WTC11 (cell line): ENCODE results near the gene CBY2. TPM values are rescaled to one million over a fixed set of nuclear protein-coding genes. Genes with fewer than 3 reads are reported as not detected.

Source experiments
- ATAC-seq: fragments of 200-7000 bp; cut with Tn5 transposase; 2 replicates; pipeline ENCODE4 v1.10.0; 2021; ENCODE audit warnings: mild to moderate bottlenecking, moderate library complexity
- CTCF ChIA-PET: fragments of 300-600 bp; sonication (Branson Sonifier 250); formaldehyde crosslinking; loops from one replicate; lab custom pipeline; 2021; ENCODE audit warnings: antibody characterized with exemption; lab: Charles Lee
- POLR2A ChIA-PET: fragments of 350-600 bp; sonication (Branson Sonifier 250); formaldehyde crosslinking; loops from one replicate; lab custom pipeline; 2021; ENCODE audit warnings: antibody characterized with exemption; lab: Charles Lee
- DNase-seq: peaks from one replicate; pipeline ENCODE4 v3.0.0; 2021; ENCODE audit warnings: low spot score
- H3K27ac Mint-ChIP-seq: 2 replicates; pipeline ENCODE4 v1.8.0; 2021; ENCODE audit warnings: mixed read lengths
- H3K27me3 Mint-ChIP-seq: 2 replicates; pipeline ENCODE4 v1.8.0; 2021; ENCODE audit warnings: low read depth, mild to moderate bottlenecking, moderate library complexity, mixed read lengths
- H3K36me3 Mint-ChIP-seq: 2 replicates; pipeline ENCODE4 v1.8.0; 2021; ENCODE audit warnings: mixed read lengths
- H3K4me1 Mint-ChIP-seq: 2 replicates; pipeline ENCODE4 v1.8.0; 2022; ENCODE audit warnings: mixed read lengths
- H3K4me3 Mint-ChIP-seq: 2 replicates; pipeline ENCODE4 v1.8.0; 2021; ENCODE audit warnings: mild to moderate bottlenecking, moderate library complexity, mixed read lengths
- H3K9me3 Mint-ChIP-seq: 2 replicates; pipeline ENCODE4 v1.8.0; 2021; ENCODE audit warnings: mixed read lengths
- ATF6 ChIP-seq: sonication (generic); formaldehyde crosslinking; IDR thresholded peaks from 2 replicates; pipeline ENCODE4 v1.8.1; 2023; ENCODE audit warnings: mild to moderate bottlenecking, missing genetic modification reagents
- EMX1 ChIP-seq: fragments of 250-450 bp; sonication (Bioruptor Pico); IDR thresholded peaks from 2 replicates; pipeline ENCODE4 v1.8.0; 2021; ENCODE audit warnings: mild to moderate bottlenecking
- GABPB1 ChIP-seq: sonication (generic); formaldehyde crosslinking; IDR thresholded peaks from 2 replicates; pipeline ENCODE4 v1.8.1; 2023; ENCODE audit warnings: mild to moderate bottlenecking, missing genetic modification reagents
- GRHL2 ChIP-seq: fragments of 250-450 bp; sonication (Bioruptor Pico); IDR thresholded peaks from 2 replicates; pipeline ENCODE4 v1.8.0; 2022; ENCODE audit warnings: mild to moderate bottlenecking, moderate library complexity; ENCODE audit not compliant: insufficient replicate concordance, severe bottlenecking
- KAT7 ChIP-seq: sonication (generic); formaldehyde crosslinking; IDR thresholded peaks from 2 replicates; pipeline ENCODE4 v1.8.1; 2023; ENCODE audit warnings: missing genetic modification reagents, mild to moderate bottlenecking, borderline replicate concordance
- MXD4 ChIP-seq: fragments of 250-450 bp; sonication (Bioruptor Pico); IDR thresholded peaks from 2 replicates; pipeline ENCODE4 v1.8.0; 2021; ENCODE audit warnings: mild to moderate bottlenecking, moderate library complexity, borderline replicate concordance
- NR1H2 ChIP-seq: sonication (generic); formaldehyde crosslinking; IDR thresholded peaks from 2 replicates; pipeline ENCODE4 v1.9.0; 2021; ENCODE audit warnings: mild to moderate bottlenecking, moderate library complexity, missing genetic modification reagents
- NR3C1 ChIP-seq: sonication (generic); formaldehyde crosslinking; conservative IDR thresholded peaks from 2 replicates; pipeline ENCODE4 v1.8.1; 2023; ENCODE audit warnings: low read depth, mild to moderate bottlenecking, missing genetic modification reagents
- SOX15 ChIP-seq: fragments of 250-450 bp; sonication (Bioruptor Pico); IDR thresholded peaks from 2 replicates; pipeline ENCODE4 v1.9.0; 2021; ENCODE audit warnings: mild to moderate bottlenecking
- SP1 ChIP-seq: sonication (generic); formaldehyde crosslinking; conservative IDR thresholded peaks from 2 replicates; pipeline ENCODE4 v1.8.1; 2022; ENCODE audit warnings: missing genetic modification reagents
- TCF7 ChIP-seq: sonication (generic); formaldehyde crosslinking; IDR thresholded peaks from 2 replicates; pipeline ENCODE4 v1.8.0; 2022; ENCODE audit warnings: mild to moderate bottlenecking, low read depth, missing genetic modification reagents, moderate library complexity
- USF1 ChIP-seq: sonication (generic); formaldehyde crosslinking; IDR thresholded peaks from 2 replicates; pipeline ENCODE4 v1.8.0; 2022; ENCODE audit warnings: mild to moderate bottlenecking, missing genetic modification reagents
- USF2 ChIP-seq: sonication (generic); formaldehyde crosslinking; IDR thresholded peaks from 2 replicates; pipeline ENCODE4 v1.8.1; 2023; ENCODE audit warnings: mild to moderate bottlenecking, missing genetic modification reagents, moderate library complexity
- ZNF121 ChIP-seq: sonication (generic); formaldehyde crosslinking; IDR thresholded peaks from 2 replicates; pipeline ENCODE4 v1.8.0; 2023; ENCODE audit warnings: missing genetic modification reagents
- total RNA-seq: library from RNA; stranded (reverse); gene quantifications from 3 replicates; pipeline ENCODE4 v1.2.3, GENCODE V29; 2021
- TF ChIP-seq, protein P1 (sequence below): sonication (generic); formaldehyde crosslinking; IDR thresholded peaks from 2 replicates; pipeline ENCODE4 v1.8.0; 2022; ENCODE audit warnings: mild to moderate bottlenecking, missing genetic modification reagents
- TF ChIP-seq, protein P2 (sequence below): sonication (generic); formaldehyde crosslinking; IDR thresholded peaks from 2 replicates; pipeline ENCODE4 v1.8.1; 2022; ENCODE audit warnings: mild to moderate bottlenecking, moderate library complexity, missing genetic modification reagents
- TF ChIP-seq, protein P3 (sequence below): fragments of 250-450 bp; sonication (Bioruptor Pico); IDR thresholded peaks from 2 replicates; pipeline ENCODE4 v1.9.0; 2021; ENCODE audit warnings: mild to moderate bottlenecking, borderline replicate concordance

Gene CBY2
- total RNA-seq, 1 experiment from 2014 or later, result 0.74 TPM

GRCh38 chr13:45748941-45749759, 47.0 kb downstream of the CBY2 start:
- no peak overlapping the region for H3K27ac Mint-ChIP-seq
- no peak for DNase-seq
- ChIA-PET POLR2A (no interaction called here), CTCF (interaction anchor here (1.9 kb wide), 1 partner anchor 20 kb away, joined by 8 read pairs; no protein-coding TSS in a partner anchor)
- peaks cover 8% of the 10 kb centered on the region; the same call in 1 of the 2 replicates for H3K9me3 Mint-ChIP-seq
- ATAC-seq, result no peak
- no peak for TF ChIP-seq SOX15 (CRISPR knock-in tag)
- TF ChIP-seq USF1 (CRISPR knock-in tag), result no peak
- no peak for TF ChIP-seq MXD4 (CRISPR knock-in tag)
- TF ChIP-seq, protein P1, sequence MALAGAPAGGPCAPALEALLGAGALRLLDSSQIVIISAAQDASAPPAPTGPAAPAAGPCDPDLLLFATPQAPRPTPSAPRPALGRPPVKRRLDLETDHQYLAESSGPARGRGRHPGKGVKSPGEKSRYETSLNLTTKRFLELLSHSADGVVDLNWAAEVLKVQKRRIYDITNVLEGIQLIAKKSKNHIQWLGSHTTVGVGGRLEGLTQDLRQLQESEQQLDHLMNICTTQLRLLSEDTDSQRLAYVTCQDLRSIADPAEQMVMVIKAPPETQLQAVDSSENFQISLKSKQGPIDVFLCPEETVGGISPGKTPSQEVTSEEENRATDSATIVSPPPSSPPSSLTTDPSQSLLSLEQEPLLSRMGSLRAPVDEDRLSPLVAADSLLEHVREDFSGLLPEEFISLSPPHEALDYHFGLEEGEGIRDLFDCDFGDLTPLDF (CRISPR knock-in tag), result no peak
- no peak for TF ChIP-seq SP1 (CRISPR knock-in tag)
- TF ChIP-seq KAT7 (CRISPR knock-in tag), result no peak
- TF ChIP-seq ZNF121 (CRISPR knock-in tag), result no peak
- no peak for TF ChIP-seq NR1H2
- TF ChIP-seq ATF6 (CRISPR knock-in tag), result no peak
- TF ChIP-seq, protein P2, sequence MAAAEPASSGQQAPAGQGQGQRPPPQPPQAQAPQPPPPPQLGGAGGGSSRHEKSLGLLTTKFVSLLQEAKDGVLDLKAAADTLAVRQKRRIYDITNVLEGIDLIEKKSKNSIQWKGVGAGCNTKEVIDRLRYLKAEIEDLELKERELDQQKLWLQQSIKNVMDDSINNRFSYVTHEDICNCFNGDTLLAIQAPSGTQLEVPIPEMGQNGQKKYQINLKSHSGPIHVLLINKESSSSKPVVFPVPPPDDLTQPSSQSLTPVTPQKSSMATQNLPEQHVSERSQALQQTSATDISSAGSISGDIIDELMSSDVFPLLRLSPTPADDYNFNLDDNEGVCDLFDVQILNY, result no peak
- TF ChIP-seq GRHL2, result no peak
- TF ChIP-seq TCF7 (CRISPR knock-in tag), result no peak
- TF ChIP-seq, protein P3, sequence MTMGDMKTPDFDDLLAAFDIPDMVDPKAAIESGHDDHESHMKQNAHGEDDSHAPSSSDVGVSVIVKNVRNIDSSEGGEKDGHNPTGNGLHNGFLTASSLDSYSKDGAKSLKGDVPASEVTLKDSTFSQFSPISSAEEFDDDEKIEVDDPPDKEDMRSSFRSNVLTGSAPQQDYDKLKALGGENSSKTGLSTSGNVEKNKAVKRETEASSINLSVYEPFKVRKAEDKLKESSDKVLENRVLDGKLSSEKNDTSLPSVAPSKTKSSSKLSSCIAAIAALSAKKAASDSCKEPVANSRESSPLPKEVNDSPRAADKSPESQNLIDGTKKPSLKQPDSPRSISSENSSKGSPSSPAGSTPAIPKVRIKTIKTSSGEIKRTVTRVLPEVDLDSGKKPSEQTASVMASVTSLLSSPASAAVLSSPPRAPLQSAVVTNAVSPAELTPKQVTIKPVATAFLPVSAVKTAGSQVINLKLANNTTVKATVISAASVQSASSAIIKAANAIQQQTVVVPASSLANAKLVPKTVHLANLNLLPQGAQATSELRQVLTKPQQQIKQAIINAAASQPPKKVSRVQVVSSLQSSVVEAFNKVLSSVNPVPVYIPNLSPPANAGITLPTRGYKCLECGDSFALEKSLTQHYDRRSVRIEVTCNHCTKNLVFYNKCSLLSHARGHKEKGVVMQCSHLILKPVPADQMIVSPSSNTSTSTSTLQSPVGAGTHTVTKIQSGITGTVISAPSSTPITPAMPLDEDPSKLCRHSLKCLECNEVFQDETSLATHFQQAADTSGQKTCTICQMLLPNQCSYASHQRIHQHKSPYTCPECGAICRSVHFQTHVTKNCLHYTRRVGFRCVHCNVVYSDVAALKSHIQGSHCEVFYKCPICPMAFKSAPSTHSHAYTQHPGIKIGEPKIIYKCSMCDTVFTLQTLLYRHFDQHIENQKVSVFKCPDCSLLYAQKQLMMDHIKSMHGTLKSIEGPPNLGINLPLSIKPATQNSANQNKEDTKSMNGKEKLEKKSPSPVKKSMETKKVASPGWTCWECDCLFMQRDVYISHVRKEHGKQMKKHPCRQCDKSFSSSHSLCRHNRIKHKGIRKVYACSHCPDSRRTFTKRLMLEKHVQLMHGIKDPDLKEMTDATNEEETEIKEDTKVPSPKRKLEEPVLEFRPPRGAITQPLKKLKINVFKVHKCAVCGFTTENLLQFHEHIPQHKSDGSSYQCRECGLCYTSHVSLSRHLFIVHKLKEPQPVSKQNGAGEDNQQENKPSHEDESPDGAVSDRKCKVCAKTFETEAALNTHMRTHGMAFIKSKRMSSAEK (CRISPR knock-in tag), result no peak
- TF ChIP-seq EMX1 (CRISPR knock-in tag), result no peak
- TF ChIP-seq NR3C1 (CRISPR knock-in tag), result no peak
- no peak for TF ChIP-seq USF2 (CRISPR knock-in tag)
- TF ChIP-seq GABPB1 (CRISPR knock-in tag), result no peak
- peaks cover 9% of the 10 kb centered on the region for H3K4me1 Mint-ChIP-seq
- H3K4me3 Mint-ChIP-seq, result no peak overlapping the region
- no peaks in the 10 kb centered on the region for H3K36me3 Mint-ChIP-seq
- no peaks in the 10 kb centered on the region; the same call in 1 of the 2 replicates for H3K27me3 Mint-ChIP-seq
